HG03575 (cell line): Measurements from ENCODE around the gene ITGBL1.

ENCODE experiments used
- ATAC-seq: cut with Tn5 transposase; IDR thresholded peaks from one replicate; pipeline ENCODE4 v1.9.1; 2021; ENCODE audit not compliant: unreplicated experiment, insufficient number of reproducible peaks, low FRiP score; ENCODE audit errors: extremely low read depth

The ITGBL1 gene

GRCh38 chr13:101492251-101492910 lies 39.9 kb downstream of the ITGBL1 start:
- ATAC-seq = no peak

DNA sequence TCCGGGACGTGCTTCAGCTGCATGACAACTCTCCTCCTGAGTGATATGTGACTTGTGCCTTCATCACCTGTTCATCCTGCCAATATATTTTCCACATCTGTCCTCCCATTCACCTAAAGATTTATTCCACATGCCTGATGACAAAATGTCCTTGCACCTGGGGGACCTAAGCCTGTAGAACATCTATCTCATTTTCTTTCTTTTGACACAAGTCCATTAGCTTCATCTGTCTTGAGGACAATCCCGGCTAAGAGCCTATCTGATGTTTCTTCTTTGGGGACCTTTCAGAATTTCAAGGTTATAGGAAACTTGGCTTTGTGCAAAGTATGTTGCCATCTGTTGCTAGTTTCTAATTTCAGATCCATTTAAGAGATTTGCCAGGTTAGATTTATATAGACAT lies 41.1 kb downstream of the ITGBL1 start:
- no peak for ATAC-seq

- ATAC-seq = no peak
These were observed 46.9 kb downstream of the ITGBL1 start for GRCh38 chr13:101499406-101499805.

GRCh38 chr13:101502618-101503017 lies 50.1 kb downstream of the ITGBL1 start:
- no peak for ATAC-seq

- ATAC-seq = no peak
These were observed 58.7 kb downstream of the ITGBL1 start for GRCh38 chr13:101511161-101511560.

- ATAC-seq = no peak
These were observed 59.3 kb downstream of the ITGBL1 start for GRCh38 chr13:101511766-101512165.

GRCh38 chr13:101512650-101513049 lies 60.2 kb downstream of the ITGBL1 start:
- ATAC-seq = no peak

- no peak for ATAC-seq
These were observed 61.6 kb downstream of the ITGBL1 start for GRCh38 chr13:101514100-101514499.

GRCh38 chr13:101514695-101515275 lies 62.3 kb downstream of the ITGBL1 start:
- no peak for ATAC-seq

GRCh38 chr13:101515504-101515903 lies 63.0 kb downstream of the ITGBL1 start:
- no peak for ATAC-seq

DNA sequence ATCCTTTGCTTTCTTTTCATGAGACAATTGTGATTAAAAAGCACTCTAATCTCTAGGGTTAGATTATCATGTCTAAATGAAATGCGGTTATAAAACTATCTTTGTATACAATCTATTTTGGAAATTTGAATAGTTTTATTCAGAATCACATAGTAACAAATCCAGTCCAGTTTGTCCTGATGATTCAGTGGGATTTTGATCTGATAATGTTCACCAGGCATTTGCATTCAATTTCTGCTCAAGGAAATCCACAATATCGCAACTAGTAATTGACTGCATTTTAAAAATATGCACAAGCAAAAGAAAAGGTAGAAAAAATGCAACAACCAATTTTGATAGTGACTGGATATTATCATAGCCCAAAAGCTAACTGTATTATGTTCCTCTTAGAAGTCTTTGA lies 63.8 kb downstream of the ITGBL1 start:
- ATAC-seq = no peak

DNA sequence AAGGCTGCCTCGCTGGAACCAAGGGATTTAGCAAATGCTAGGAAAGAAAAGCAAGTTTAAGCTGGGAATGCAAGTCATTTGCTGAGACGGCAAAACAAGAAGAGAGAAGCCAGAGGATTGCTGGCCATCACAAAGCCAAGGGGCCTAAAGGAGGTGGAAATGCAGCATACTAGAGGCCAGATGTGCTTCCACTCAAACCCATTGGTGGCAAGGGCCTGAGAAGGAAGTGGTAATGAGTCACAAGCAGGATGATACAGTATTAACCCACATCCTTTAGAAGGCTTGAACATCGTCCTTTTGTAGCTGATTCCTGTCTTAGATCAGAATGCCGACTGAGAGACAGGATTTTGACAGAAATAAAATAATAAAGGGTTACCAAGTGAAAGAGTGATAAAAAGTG lies 68.2 kb downstream of the ITGBL1 start:
- ATAC-seq = no peak

DNA sequence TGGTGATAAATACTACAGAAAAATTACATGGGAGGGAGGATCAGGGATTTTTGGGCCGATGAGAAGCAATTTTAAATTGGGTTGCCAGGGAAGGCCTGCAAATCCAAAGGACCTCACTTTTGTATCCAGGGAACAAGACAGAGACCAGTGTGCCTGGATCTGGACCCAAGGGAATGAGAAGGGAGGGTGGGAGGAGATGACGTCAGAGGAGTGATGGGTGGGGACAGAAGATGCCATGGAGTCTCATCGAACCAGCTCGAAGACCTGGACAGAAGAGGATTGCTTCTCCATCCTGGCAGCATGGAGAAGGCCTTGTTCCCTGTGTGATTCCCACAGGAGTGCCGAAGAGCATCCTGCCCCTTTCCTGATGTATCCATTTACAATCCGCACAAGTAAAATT lies 68.9 kb downstream of the ITGBL1 start:
- ATAC-seq = no peak

DNA sequence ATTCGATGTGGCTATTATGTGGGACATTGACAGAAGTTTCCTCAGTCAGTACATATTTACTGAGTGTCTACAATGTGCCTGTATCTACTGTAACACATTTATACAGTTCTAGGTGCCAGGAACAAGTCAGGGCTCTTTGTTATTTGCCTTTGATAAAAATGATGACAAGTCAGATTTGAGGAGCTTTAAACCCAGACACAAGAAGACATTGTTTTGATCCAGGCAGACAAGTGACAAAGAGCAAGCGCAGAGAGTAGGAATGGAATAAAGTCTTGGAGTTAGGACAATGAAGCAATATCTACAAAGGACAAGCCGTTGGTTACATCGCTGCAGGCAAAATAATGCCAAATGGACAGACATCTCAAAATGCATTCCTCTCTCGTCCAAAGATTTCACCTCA lies 70.1 kb downstream of the ITGBL1 start:
- no peak for ATAC-seq

DNA sequence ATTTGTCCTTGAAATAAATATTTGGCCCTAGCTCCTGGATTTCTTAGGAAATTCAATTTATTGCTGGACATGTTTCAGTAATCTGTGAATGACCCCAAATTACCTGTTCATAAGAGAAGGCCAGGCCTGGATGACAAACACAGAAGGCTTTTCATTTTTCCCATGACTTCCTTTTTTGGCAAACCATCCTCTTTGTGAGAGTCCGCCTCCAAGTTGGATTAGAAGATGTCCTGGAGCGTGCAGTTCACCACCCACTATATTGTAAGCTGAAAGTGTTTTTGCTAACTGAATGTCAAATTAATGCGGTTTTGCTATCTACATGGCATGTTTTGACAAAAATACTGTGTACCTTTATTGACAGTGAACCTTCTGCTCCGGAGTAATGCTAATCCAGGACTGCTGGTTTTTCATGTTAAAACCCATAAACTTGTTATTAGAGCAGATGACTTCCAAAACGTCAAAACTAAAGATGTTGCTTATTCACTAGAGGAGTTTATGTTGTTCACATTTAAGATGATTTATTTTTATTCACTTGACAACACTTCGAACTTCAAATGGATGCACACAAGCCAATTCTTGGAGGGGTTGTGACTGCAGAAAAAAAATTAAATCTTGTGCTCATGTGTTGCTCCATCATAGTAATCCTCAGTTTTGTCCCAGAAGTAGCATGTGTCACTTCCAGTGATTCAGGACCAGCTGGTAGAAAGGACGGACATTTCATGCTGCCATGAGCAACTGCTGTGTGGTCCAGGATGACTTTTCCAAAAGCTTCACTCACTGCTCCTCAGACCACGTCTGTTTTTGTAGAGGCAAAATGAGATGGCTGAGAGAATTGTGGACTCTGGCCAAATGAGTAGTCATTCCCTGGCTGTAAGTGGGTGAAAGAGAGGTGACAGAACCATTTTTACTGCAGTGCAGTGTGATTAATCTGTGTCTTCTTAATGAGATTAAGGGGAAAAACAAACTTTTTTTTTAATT lies 71.0 kb downstream of the ITGBL1 start:
- no peak for ATAC-seq

- ATAC-seq = no peak
These were observed 74.7 kb downstream of the ITGBL1 start for GRCh38 chr13:101527130-101527529.

DNA sequence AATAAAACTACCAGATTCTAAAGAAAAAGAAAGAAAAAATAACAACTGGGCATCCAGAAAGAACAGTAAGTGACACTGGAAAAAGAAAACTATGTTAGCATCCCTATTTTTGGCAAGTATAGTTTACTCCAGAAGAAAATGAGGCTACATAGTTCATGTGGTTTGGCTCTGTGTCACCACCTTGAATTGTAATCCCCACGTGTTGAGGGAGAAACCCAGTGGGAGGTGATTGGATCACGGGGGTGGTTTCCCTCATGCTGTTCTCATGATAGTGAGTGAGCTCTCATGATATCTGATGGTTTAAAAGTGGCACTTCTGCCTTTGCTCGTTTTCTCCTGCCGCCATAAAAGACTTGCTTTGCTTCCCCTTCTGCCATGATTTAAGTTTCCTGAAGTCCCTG lies 76.9 kb downstream of the ITGBL1 start:
- no peak for ATAC-seq

DNA sequence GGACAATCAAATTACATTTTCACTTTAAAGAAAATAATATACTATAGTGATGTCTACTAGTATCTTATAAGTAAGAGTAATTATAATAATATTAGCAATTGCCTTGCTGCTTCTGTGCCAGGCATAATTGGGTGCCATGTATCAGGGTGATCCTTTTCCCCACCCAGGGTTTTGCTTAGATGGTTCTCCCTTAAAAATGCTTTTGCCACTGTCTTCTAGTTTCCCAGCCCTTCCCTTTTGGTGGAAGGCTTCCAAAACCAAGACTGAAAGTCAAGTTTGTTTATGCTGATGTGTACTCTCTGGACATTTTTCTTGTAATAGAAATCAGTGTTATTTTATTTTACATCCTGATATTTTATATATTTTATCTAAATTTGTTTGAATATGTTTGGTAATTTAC lies 77.8 kb downstream of the ITGBL1 start:
- no peak for ATAC-seq

- ATAC-seq = no peak
These were observed 82.8 kb downstream of the ITGBL1 start for GRCh38 chr13:101535192-101535746.

DNA sequence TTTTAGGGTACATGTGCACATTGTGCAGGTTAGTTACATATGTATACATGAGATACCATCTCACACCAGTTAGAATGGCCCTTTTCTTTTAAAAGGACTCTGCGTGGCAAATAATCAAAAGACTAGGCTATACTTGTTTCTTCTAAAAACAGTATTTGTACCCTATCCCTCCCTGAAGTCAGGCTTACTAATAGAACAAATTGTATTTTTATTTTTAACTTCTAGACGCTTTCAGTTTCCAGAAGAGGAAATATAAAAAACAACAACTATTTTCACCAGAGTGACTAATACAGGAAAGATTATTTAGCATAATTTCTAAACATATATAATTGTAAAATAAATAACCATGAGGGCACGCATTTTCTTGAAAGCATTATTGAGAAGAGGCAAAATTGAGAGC lies 83.6 kb downstream of the ITGBL1 start:
- ATAC-seq = no peak
